VCaP (cell line): ENCODE results near the gene NEIL3.
A peak's percentile ranks its signal among the peaks of the same experiment; 100 is the strongest.

ENCODE experiments used
- H3K27ac ChIP-seq: fragments of 450-650 bp; 2 replicates; pipeline ENCODE4 v1.5.1; 2017
- TF ChIP-seq, protein P1 (sequence below): fragments of 450-650 bp; conservative IDR thresholded peaks from 2 replicates; pipeline ENCODE4 v1.5.1; 2017; ENCODE audit warnings: mild to moderate bottlenecking, moderate library complexity

NEIL3 gene

DNA sequence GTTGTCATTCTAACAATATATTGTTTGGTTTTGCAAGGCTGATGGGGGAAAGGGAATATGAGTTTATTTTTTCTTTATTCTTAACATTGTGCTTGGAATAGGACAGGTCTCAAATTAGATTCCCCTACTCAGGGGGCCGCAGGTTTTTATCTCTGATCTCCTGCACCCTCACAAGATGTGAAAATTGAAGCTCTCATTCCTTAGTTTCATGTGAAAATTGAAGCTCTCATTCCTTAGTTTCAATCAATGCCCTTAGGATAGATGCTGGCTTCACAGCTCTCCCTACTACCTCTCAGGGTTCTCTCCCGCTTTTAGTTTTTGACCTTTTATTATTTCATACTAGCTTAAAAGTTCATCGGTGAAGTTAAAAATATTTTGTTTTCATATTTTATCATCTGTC is 12.0 kb downstream of the NEIL3 start:
- H3K27ac ChIP-seq, result no peak overlapping the region
- TF ChIP-seq, protein P1, sequence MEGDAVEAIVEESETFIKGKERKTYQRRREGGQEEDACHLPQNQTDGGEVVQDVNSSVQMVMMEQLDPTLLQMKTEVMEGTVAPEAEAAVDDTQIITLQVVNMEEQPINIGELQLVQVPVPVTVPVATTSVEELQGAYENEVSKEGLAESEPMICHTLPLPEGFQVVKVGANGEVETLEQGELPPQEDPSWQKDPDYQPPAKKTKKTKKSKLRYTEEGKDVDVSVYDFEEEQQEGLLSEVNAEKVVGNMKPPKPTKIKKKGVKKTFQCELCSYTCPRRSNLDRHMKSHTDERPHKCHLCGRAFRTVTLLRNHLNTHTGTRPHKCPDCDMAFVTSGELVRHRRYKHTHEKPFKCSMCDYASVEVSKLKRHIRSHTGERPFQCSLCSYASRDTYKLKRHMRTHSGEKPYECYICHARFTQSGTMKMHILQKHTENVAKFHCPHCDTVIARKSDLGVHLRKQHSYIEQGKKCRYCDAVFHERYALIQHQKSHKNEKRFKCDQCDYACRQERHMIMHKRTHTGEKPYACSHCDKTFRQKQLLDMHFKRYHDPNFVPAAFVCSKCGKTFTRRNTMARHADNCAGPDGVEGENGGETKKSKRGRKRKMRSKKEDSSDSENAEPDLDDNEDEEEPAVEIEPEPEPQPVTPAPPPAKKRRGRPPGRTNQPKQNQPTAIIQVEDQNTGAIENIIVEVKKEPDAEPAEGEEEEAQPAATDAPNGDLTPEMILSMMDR, result no peak

DNA sequence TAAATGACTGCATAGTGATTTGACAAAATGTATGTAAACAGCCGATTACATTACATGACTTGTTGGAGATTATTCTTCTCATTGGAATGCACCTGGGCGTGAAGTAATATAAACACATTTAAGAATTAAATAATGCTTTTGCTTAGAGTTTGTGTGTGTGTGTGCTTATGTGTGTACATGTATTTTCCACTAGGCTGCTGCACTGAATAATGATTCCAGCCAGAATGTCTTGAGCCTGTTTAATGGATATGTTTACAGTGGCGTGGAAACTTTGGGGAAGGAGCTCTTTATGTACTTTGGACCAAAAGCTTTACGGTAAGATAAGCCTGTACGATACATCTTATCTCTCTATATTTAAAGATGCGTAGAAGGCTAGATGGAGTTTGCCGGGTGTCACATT is 12.6 kb downstream of the NEIL3 start:
- H3K27ac ChIP-seq, result no peak overlapping the region
- TF ChIP-seq, protein P1, result no peak

DNA sequence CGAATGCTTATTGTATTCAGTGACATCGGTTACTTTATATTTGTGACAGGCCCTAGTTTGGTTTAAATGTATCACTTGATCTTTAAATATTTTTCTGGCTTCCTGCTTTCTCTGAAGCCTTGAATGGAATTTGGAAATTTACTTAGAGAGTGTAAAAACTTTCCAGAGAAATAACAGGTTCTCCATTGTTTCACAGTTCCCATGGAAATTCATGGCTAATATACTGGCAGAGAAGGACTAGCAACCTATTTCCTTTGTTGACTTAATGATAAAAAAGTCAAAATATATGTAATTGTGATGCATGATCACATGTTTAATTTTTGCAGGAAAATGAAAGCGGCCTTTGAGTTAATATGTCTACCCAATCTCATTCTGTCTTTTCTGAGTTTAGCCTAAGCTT is 13.2 kb downstream of the NEIL3 start:
- TF ChIP-seq, protein P1, result no peak
- H3K27ac ChIP-seq, result no peak overlapping the region

DNA sequence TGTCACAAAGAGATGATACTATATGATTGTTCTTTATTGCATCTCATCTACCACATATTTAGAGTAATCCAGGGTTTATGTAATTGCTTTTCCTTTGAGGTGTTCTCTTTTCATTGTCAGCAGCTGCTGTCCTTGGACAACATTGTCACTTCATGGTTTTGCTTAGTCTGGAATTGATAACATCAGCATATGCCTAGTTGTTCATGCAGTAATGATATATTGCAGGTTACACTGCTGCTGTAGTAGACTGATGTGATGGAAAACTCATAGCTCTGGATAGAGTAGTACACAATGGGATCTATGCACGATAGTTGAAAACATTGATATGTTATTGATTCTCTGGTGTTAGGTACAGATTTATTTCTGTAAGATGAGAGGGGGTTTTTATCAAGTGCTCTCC is 13.7 kb downstream of the NEIL3 start:
- H3K27ac ChIP-seq, result no peak overlapping the region
- TF ChIP-seq, protein P1, result no peak

DNA sequence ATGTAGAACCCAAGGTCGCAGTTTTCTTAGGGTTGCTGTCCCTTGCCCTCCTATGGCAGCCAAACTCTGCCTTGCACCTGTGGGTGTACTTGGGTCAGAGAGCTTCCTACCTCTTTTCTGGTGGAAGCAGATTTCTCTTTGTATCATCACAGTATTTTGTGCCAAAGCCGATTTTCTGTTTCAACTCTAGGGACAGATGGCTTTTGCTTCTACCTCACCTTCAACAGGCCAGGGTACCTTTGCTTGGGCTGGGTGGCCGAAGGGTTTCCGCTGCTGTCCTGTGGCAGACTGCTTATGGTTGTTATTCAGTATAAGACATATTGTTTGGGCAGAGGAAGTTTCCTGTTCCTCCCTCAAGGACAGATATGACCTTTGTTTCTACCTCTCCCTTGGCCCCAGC is 22.4 kb downstream of the NEIL3 start:
- no peak overlapping the region for H3K27ac ChIP-seq
- TF ChIP-seq, protein P1, result no peak

DNA sequence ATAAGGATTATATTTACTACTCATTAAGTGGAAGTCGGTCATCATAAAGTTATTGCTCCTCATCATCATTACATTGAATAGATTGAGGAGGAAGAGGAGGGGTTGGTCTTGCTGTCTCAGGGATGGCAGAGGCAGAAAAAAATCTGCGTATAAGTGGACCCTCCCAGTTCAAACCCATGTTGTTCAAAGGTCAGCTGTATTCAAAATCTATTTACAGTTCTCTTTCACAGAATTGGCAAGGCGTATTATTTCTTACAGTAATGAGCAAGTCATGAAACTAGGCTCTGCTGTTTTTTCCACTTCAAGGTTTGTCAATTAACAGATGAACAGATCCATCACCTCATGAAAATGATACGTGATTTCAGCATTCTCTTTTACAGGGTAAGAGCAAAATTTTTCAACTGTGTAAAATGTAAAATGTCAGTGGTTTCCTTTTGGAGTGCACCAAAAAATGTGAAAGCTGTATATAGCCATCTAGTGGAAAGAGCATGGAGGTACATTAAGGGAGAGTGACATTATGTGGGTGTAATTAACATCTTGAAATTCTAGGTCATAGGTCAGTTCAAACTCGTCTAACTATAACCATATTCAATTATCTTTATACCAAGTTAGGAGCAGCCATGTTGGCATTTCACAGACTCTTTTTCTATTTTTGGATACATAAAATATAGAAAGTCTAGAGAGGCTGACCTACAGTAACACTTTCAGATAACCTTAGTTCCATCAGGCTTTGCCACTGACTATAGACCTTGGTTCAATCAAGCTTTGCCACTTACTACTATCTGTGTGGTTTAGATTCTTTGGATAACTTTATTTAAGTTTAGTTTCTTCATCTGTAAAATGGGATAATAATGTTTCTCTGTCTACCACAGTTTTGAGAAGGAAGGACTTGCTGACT is 30.1 kb downstream of the NEIL3 start:
- TF ChIP-seq, protein P1, result peak; percentile 80
- H3K27ac ChIP-seq, result no peak overlapping the region

DNA sequence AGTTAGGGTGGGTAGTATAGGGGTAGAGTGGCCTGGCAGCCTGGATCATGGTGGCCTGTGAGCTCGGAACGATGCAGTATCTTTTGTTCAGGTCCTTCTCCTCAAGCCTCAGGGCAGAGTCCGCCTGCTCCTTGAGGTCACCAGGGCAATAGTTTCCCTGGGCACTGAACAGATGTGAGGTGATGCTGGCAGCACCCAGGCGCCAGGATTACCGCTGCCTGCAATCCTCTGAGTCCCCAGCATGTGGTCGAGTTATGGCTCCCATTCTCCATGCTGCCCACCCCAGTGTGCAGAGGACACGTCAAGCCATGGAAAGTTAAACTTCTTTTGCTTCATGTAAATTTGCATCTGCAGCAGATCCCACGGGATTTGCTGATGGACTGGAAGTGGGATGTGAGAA is 38.7 kb downstream of the NEIL3 start:
- no peak overlapping the region for H3K27ac ChIP-seq
- TF ChIP-seq, protein P1, result no peak
